NCI-H146 treated with DMSO at 0.1 percent for 48 hours (cell line): ENCODE measurements around the gene VENTX.

Source experiments
- DNase-seq: peaks from one replicate; lab custom pipeline; 2025; ENCODE audit not compliant: unreplicated experiment; lab: John Stamatoyannopoulos, UW

The VENTX gene

GRCh38 chr10:133237588-133238465, at the start of gene VENTX:
Gene VENTX (plus strand): TSS chr10:133237855. CDS start chr10:133237915, 60 bp downstream.
- DNase-seq: peak; percentile 42

GRCh38 chr10:133187906-133188681, 49.6 kb upstream of the VENTX start:
- no peak for DNase-seq

GRCh38 chr10:133189256-133189655, 48.4 kb upstream of the VENTX start:
- DNase-seq: no peak

GRCh38 chr10:133189726-133190125, 47.9 kb upstream of the VENTX start:
- DNase-seq: no peak

- no peak for DNase-seq
These were observed 47.4 kb upstream of the VENTX start for GRCh38 chr10:133190225-133190624.

- DNase-seq: no peak
These were observed 46.0 kb upstream of the VENTX start for GRCh38 chr10:133191651-133192050.

GRCh38 chr10:133194151-133194550, 43.5 kb upstream of the VENTX start:
- no peak for DNase-seq

GRCh38 chr10:133195096-133195495, 42.6 kb upstream of the VENTX start:
- DNase-seq: no peak

- DNase-seq: no peak
These were observed 42.0 kb upstream of the VENTX start for GRCh38 chr10:133195611-133196010.

- DNase-seq: no peak
These were observed 41.3 kb upstream of the VENTX start for GRCh38 chr10:133196221-133196915.

- DNase-seq: no peak
These were observed 40.5 kb upstream of the VENTX start for GRCh38 chr10:133196936-133197758.

GRCh38 chr10:133197786-133198185, 39.9 kb upstream of the VENTX start:
- no peak for DNase-seq

GRCh38 chr10:133198206-133198605, 39.4 kb upstream of the VENTX start:
- no peak for DNase-seq

GRCh38 chr10:133198621-133199487, 38.8 kb upstream of the VENTX start:
- DNase-seq: no peak

- no peak for DNase-seq
These were observed 38.2 kb upstream of the VENTX start for GRCh38 chr10:133199488-133199885.

GRCh38 chr10:133199992-133200611, 37.6 kb upstream of the VENTX start:
- DNase-seq: no peak

GRCh38 chr10:133200621-133201031, 37.0 kb upstream of the VENTX start:
- DNase-seq: no peak

GRCh38 chr10:133201151-133201947, 36.3 kb upstream of the VENTX start:
- no peak for DNase-seq
